ENCODE results near the gene SRRM1. TPM values are rescaled to one million over a fixed set of nuclear protein-coding genes. Genes with fewer than 3 reads are reported as not detected.
A peak's percentile ranks its signal among the peaks of the same experiment; 100 is the strongest.

SRRM1 gene
- total RNA-seq, 2 experiments from 2014 or later: 189 to 207 TPM

DNA sequence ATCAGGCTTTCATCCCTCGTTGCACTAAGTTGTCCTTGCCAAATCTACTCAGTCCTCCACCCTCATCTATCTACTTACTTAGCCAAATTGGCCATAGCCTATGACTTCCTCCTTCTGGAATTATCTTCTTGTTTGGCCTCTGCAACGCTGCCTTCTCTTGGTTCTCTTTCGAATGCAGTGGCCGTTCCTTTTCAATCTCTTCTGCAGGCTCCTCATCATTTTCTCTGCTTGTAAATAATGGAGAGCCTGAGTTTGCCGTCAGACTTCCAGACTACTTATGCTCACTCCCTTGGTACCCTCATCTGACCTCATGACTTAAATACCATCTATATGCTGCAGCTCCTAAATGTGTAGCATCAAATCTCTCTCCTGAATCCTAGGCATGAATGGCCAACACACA lies 22.4 kb upstream of the SRRM1 start:
- DNase-seq (no peak), ATAC-seq (no peak)
- CTCF ChIA-PET: interaction anchor here (0.6 to 1.2 kb wide), 4 partner anchors 17 to 393 kb away, joined by 3 read pairs; no protein-coding TSS in a partner anchor
- Mint-ChIP-seq H3K27ac (no peak overlapping the region), H3K4me1 (ENCODE audit: low read depth) (no peaks in the 10 kb centered on the region), H3K27me3 (ENCODE audit: low read depth) (peaks cover 32% of the 10 kb centered on the region), H3K9me3 (ENCODE audit: insufficient read depth) (no peaks in the 10 kb centered on the region), H3K4me3 (no peak overlapping the region), H3K36me3 (ENCODE audit: low read depth) (no peaks in the 10 kb centered on the region)
- POLR2A ChIA-PET: interaction anchor here (0.6 kb wide), 1 partner anchor 12 kb away, joined by 3 read pairs; no protein-coding TSS in a partner anchor

DNA sequence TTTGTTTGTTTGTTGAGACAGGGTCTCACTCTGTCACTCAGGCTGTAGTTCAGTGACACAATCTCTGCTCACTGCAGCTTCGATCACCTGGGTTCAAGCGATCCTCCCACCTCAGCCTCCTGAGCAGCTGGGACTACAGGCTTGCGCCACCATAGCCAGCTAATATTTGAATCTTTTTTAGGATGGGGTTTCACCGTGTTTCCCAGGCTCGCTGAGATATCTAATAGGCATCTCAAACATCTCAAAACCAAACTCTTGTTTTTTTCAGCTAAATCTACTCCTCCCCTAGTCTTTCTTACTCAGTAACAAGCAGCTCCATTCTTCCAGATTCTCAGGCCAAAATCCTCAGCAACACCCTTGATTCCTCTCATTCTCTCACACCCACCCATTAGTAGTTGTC lies 22.0 kb upstream of the SRRM1 start:
- CTCF ChIA-PET: interaction anchor here (0.6 to 1.2 kb wide), 4 partner anchors 18 to 394 kb away, joined by 3 read pairs; no protein-coding TSS in a partner anchor
- Mint-ChIP-seq H3K4me1 (ENCODE audit: low read depth) (no peaks in the 10 kb centered on the region), H3K4me3 (no peak overlapping the region), H3K27ac (no peak overlapping the region), H3K9me3 (ENCODE audit: insufficient read depth) (no peaks in the 10 kb centered on the region), H3K36me3 (ENCODE audit: low read depth) (no peaks in the 10 kb centered on the region), H3K27me3 (ENCODE audit: low read depth) (peaks cover 29% of the 10 kb centered on the region)
- no peak for ATAC-seq
- POLR2A ChIA-PET: no interaction called here
- DNase-seq: no peak

- H3K36me3 Mint-ChIP-seq (ENCODE audit: low read depth): no peaks in the 10 kb centered on the region
- no peak for DNase-seq
- no peak overlapping the region for H3K4me3 Mint-ChIP-seq
- H3K9me3 Mint-ChIP-seq (ENCODE audit: insufficient read depth): no peaks in the 10 kb centered on the region
- peaks cover 22% of the 10 kb centered on the region for H3K27me3 Mint-ChIP-seq (ENCODE audit: low read depth)
- H3K4me1 Mint-ChIP-seq (ENCODE audit: low read depth): no peaks in the 10 kb centered on the region
- no peak for ATAC-seq
- no peak overlapping the region for H3K27ac Mint-ChIP-seq
- ChIA-PET CTCF (no interaction called here), POLR2A (no interaction called here)
Measured at GRCh38 chr1:24622218-24622617, 20.9 kb upstream of the SRRM1 start.

DNA sequence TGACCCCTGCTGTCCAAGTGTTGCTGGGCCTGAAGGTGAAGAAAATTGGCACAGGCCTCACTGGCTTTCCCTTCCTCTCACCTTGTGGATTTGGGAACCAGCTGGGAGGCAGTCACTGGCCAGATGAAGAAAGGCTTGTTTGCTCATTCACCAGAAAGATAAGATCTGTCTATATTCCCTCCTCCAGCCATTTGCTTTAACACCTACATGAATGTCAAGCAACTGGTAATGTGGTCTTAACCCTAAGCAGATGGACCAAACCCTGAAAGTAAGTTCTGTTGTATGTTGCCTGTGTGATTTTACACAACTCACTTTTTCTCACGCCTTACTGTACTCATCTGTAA lies 10.3 kb upstream of the SRRM1 start:
- peaks cover 20% of the 10 kb centered on the region for H3K27me3 Mint-ChIP-seq (ENCODE audit: low read depth)
- no peak overlapping the region for H3K4me3 Mint-ChIP-seq
- ATAC-seq: no peak
- peaks cover 3% of the 10 kb centered on the region for H3K4me1 Mint-ChIP-seq (ENCODE audit: low read depth)
- H3K36me3 Mint-ChIP-seq (ENCODE audit: low read depth): no peaks in the 10 kb centered on the region
- H3K27ac Mint-ChIP-seq: no peak overlapping the region
- DNase-seq: no peak
- ChIA-PET POLR2A (no interaction called here), CTCF (interaction anchor here (1.5 to 3.6 kb wide), 4 partner anchors 43 to 434 kb away, joined by 3 to 19 read pairs (median 4); no protein-coding TSS in a partner anchor)
- no peaks in the 10 kb centered on the region for H3K9me3 Mint-ChIP-seq (ENCODE audit: insufficient read depth)

GRCh38 chr1:24635195-24635843 lies 7.8 kb upstream of the SRRM1 start:
- H3K9me3 Mint-ChIP-seq (ENCODE audit: insufficient read depth): no peaks in the 10 kb centered on the region
- no peak for DNase-seq
- H3K27ac Mint-ChIP-seq: no peak overlapping the region
- peaks cover 5% of the 10 kb centered on the region for H3K4me1 Mint-ChIP-seq (ENCODE audit: low read depth)
- peak; percentile 84 for ATAC-seq
- CTCF ChIA-PET: interaction anchor here (0.8 to 3.6 kb wide), 19 partner anchors 25 to 485 kb away, joined by 3 to 19 read pairs (median 4); partner anchors contain the start of gene NIPAL3
- POLR2A ChIA-PET: no interaction called here
- no peak overlapping the region for H3K4me3 Mint-ChIP-seq
- peaks cover 14% of the 10 kb centered on the region for H3K27me3 Mint-ChIP-seq (ENCODE audit: low read depth)
- H3K36me3 Mint-ChIP-seq (ENCODE audit: low read depth): no peaks in the 10 kb centered on the region

DNA sequence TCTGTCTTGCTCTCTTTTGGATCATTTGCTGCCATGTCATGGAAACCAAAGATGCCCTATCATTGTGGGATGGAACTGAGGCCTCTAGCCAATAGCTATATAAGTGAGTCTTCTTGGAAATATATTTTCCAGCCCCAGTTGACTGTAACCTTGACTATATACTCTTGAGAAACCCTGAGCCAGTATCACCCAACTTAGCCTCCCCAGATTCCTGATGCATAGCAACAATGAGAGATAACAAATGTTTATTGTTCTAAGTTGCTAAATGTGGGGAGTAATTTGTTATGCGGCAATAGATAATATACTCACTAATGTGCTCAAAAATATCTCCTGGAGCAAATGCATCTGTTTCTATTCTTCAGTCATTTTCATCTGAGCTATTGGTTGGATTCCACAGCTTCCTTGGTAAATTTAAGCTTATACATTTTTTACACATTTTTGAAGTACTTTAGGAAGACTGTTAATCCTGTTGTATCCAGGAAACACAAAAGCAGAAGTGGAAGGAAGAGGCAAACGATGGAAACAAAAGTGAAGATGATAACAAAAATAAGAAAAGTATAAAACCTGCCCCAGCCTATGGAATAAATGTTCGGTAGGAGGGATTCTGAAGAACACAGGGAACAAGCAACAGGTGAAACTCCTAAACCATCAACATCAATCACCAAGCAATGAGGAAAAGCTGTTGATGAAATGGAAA lies 6.3 kb upstream of the SRRM1 start:
- Mint-ChIP-seq H3K27ac (no peak overlapping the region), H3K4me3 (no peak overlapping the region), H3K27me3 (ENCODE audit: low read depth) (peaks cover 14% of the 10 kb centered on the region), H3K36me3 (ENCODE audit: low read depth) (no peaks in the 10 kb centered on the region), H3K4me1 (ENCODE audit: low read depth) (peaks cover 17% of the 10 kb centered on the region), H3K9me3 (ENCODE audit: insufficient read depth) (no peaks in the 10 kb centered on the region)
- peak; percentile 6 for ATAC-seq
- DNase-seq: no peak
- ChIA-PET POLR2A (no interaction called here), CTCF (interaction anchor here (0.9 to 3.6 kb wide), 17 partner anchors 19 to 487 kb away, joined by 3 to 19 read pairs (median 5); partner anchors contain the start of gene NIPAL3)

GRCh38 chr1:24639094-24639493 lies 4.0 kb upstream of the SRRM1 start:
- Mint-ChIP-seq H3K4me3 (no peak overlapping the region), H3K36me3 (ENCODE audit: low read depth) (peaks cover 8% of the 10 kb centered on the region), H3K4me1 (ENCODE audit: low read depth) (peaks cover 19% of the 10 kb centered on the region), H3K27ac (no peak overlapping the region), H3K27me3 (ENCODE audit: low read depth) (peaks cover 14% of the 10 kb centered on the region), H3K9me3 (ENCODE audit: insufficient read depth) (no peaks in the 10 kb centered on the region)
- POLR2A ChIA-PET: no interaction called here
- no peak for ATAC-seq
- DNase-seq: no peak
- CTCF ChIA-PET: interaction anchor here (0.9 to 2.0 kb wide), 4 partner anchors 46 to 248 kb away, joined by 3 to 8 read pairs (median 3); partner anchors contain the start of gene NIPAL3

DNA sequence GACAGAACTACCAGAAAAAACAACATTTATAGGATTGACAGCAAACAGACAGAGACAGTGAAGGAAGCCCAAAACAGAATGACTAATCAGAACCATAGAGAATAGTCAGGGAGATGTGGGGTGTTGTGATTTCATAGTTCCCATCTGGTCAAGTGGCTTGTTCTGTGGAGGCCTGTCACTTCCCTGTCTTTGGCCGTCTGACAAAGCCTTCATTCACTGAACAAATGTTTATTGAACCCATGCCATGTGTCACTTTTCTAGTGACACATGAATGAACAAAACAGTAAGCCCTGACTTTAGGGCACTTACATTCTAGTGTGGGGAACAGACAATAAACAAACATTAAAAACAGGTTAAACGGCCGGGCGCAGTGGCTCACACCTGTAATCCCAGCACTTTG lies 3.2 kb upstream of the SRRM1 start:
- Mint-ChIP-seq H3K27ac (no peak overlapping the region), H3K4me3 (no peak overlapping the region), H3K9me3 (ENCODE audit: insufficient read depth) (no peaks in the 10 kb centered on the region), H3K4me1 (ENCODE audit: low read depth) (peaks cover 27% of the 10 kb centered on the region), H3K27me3 (ENCODE audit: low read depth) (peaks cover 14% of the 10 kb centered on the region), H3K36me3 (ENCODE audit: low read depth) (peaks cover 16% of the 10 kb centered on the region)
- DNase-seq: no peak
- ATAC-seq: no peak
- ChIA-PET POLR2A (no interaction called here), CTCF (interaction anchor here (0.9 to 1.2 kb wide), 2 partner anchors 47 to 52 kb away, joined by 3 read pairs; no protein-coding TSS in a partner anchor)

- no peak overlapping the region for H3K27ac Mint-ChIP-seq
- peak overlapping the region; percentile 96 for H3K4me3 Mint-ChIP-seq
- DNase-seq (no peak), ATAC-seq (no peak)
- H3K4me1 Mint-ChIP-seq (ENCODE audit: low read depth): peaks cover 28% of the 10 kb centered on the region
- H3K27me3 Mint-ChIP-seq (ENCODE audit: low read depth): peaks cover 12% of the 10 kb centered on the region
- ChIA-PET CTCF (no interaction called here), POLR2A (no interaction called here)
- H3K36me3 Mint-ChIP-seq (ENCODE audit: low read depth): peaks cover 20% of the 10 kb centered on the region
- H3K9me3 Mint-ChIP-seq (ENCODE audit: insufficient read depth): no peaks in the 10 kb centered on the region
Measured at GRCh38 chr1:24640288-24640687, 2.8 kb upstream of the SRRM1 start.

DNA sequence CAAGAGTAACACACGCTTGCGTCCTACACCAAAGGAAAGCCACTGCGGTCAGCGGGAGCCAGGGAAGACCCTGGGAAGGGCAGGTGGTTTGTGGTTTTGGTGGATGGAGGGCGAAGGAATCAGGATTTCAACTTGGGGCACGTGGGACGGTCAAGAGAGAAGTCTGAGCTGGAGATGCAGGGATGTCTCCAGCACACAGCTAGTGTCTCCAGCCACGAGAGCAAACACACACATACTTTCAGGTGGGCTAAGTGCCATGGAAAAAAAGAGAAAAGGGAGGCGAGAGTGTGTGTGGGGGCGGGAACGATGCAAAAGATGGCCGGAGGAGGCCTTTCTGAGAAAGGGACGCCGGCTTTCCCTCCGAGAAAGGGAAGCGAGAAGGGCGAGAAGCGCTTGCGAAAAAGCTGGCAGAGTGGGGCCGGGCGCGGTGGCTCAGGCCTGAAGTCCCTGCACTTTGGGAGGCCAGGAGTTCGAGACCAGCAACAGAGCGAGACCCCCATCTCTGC lies 1.4 kb upstream of the SRRM1 start:
- Mint-ChIP-seq H3K36me3 (ENCODE audit: low read depth) (peaks cover 31% of the 10 kb centered on the region), H3K4me1 (ENCODE audit: low read depth) (peaks cover 40% of the 10 kb centered on the region), H3K9me3 (ENCODE audit: insufficient read depth) (no peaks in the 10 kb centered on the region), H3K27ac (peak overlapping the region; percentile 97), H3K4me3 (peak overlapping the region; percentile 96), H3K27me3 (ENCODE audit: low read depth) (peaks cover 5% of the 10 kb centered on the region)
- DNase-seq (peak; percentile 52), ATAC-seq (no peak)
- CTCF ChIA-PET: interaction anchor here (0.5 to 1.7 kb wide), 7 partner anchors 54 to 443 kb away, joined by 3 to 13 read pairs (median 4); partner anchors contain the start of gene NIPAL3
- POLR2A ChIA-PET: interaction anchor here (0.6 to 1.3 kb wide), 5 partner anchors 106 to 454 kb away, joined by 3 to 6 read pairs (median 3); no protein-coding TSS in a partner anchor

- peak; percentile 44 for DNase-seq
- ChIA-PET POLR2A (interaction anchor here (0.7 to 1.3 kb wide), 6 partner anchors 10 to 227 kb away, joined by 3 to 4 read pairs (median 3); partner anchors contain the start of gene RCAN3), CTCF (interaction anchor here (1.4 to 2.0 kb wide), 2 partner anchors 45 to 228 kb away, joined by 7 read pairs; partner anchors contain the start of gene NIPAL3)
- ATAC-seq: peak; percentile 12
- Mint-ChIP-seq H3K36me3 (ENCODE audit: low read depth) (peaks cover 49% of the 10 kb centered on the region), H3K9me3 (ENCODE audit: insufficient read depth) (no peaks in the 10 kb centered on the region), H3K27ac (peak overlapping the region; percentile 97), H3K27me3 (ENCODE audit: low read depth) (no peaks in the 10 kb centered on the region), H3K4me1 (ENCODE audit: low read depth) (peaks cover 51% of the 10 kb centered on the region), H3K4me3 (peak overlapping the region; percentile 96)
Measured at GRCh38 chr1:24643363-24644099, 429 bp downstream of the SRRM1 start.
